Measurements from ENCODE around the gene PDE4D.

DNA sequence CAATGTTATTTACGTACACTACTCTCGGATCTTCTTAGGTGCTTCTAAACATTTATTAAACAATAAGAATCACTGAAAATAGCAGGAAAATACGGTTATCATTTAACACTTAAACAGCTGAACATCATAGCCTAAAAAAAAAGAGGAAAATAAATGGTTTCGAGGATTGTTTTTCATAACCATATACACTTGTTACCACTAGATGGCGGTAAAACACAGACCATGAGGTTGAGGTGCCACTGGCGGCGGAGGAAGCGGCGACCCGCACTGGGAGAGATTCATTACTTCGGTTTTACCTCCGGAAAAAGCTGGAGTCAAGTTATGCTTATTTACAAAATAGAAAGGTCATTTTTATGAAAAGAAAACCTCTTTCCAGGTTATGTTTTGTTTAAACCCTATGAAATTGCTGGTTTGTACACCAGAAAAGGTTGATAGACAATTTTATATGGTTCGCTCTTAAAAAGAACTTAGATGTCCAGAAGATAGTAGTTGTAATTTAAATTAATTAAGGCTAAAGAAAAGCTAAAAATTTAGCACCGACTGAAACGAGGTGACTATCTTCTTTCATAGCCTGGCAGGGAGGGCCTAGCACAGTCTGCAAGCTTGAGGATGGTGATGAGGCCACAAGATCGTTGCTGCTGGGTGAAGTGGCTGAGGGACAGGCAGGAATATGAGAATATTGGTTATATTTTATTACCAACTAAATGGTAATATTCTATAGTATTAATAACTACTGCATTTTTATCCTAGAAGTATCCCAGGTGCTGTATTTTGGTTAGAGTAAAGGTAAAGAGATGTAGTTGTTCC lies 704.9 kb downstream of the PDE4D start:
- TF ChIP-seq, protein P1, sequence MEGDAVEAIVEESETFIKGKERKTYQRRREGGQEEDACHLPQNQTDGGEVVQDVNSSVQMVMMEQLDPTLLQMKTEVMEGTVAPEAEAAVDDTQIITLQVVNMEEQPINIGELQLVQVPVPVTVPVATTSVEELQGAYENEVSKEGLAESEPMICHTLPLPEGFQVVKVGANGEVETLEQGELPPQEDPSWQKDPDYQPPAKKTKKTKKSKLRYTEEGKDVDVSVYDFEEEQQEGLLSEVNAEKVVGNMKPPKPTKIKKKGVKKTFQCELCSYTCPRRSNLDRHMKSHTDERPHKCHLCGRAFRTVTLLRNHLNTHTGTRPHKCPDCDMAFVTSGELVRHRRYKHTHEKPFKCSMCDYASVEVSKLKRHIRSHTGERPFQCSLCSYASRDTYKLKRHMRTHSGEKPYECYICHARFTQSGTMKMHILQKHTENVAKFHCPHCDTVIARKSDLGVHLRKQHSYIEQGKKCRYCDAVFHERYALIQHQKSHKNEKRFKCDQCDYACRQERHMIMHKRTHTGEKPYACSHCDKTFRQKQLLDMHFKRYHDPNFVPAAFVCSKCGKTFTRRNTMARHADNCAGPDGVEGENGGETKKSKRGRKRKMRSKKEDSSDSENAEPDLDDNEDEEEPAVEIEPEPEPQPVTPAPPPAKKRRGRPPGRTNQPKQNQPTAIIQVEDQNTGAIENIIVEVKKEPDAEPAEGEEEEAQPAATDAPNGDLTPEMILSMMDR (conservative IDR thresholded peaks at IDR 0.05; ENCODE audit: low read depth, low read length) = peak; percentile 86
- TF ChIP-seq USF2 (IDR thresholded peaks at IDR 0.05; ENCODE audit: low read depth, low read length) (no peak), CHD1 (IDR thresholded peaks at IDR 0.05; ENCODE audit: low read depth, low read length) (no peak), RCOR1 (IDR thresholded peaks at IDR 0.05; ENCODE audit: insufficient replicate concordance, low read length) (no peak), NFE2L2 (IDR thresholded peaks at IDR 0.05; ENCODE audit: low read depth, low read length) (no peak), POLR2A (IDR thresholded peaks at IDR 0.05; ENCODE audit: low read depth, low read length) (no peak), CEBPB (IDR thresholded peaks at IDR 0.05; ENCODE audit: low read depth, low read length) (no peak), FOS (IDR thresholded peaks at IDR 0.05; ENCODE audit: low read depth, low read length) (no peak), BHLHE40 (IDR thresholded peaks at IDR 0.05; ENCODE audit: low read depth, low read length) (no peak), RFX5 (IDR thresholded peaks at IDR 0.05; ENCODE audit: low read depth, low read length) (no peak), MAFK (IDR thresholded peaks at IDR 0.05; ENCODE audit: low read depth, low read length) (no peak), SMC3 (IDR thresholded peaks at IDR 0.05; ENCODE audit: low read depth, low read length) (peak; percentile 72), MXI1 (IDR thresholded peaks at IDR 0.05; ENCODE audit: borderline replicate concordance, low read depth, low read length) (no peak), MAZ (IDR thresholded peaks at IDR 0.05; ENCODE audit: borderline replicate concordance, low read depth, low read length) (no peak)

Data from IMR-90 (cell line).